ENCODE data around the gene SKOR2. TPM values are rescaled to one million over a fixed set of nuclear protein-coding genes. Genes with fewer than 3 reads are reported as not detected.
A peak's percentile ranks its signal among the peaks of the same experiment; 100 is the strongest.

Gene SKOR2
- total RNA-seq, 6 experiments from 2014 or later = not detected

GRCh38 chr18:47283476-47283875, 32.0 kb upstream of the SKOR2 start:
- intact Hi-C loops (cut with DNase I) = no loop called here
- no peaks in the 10 kb centered on the region for H3K36me3 ChIP-seq
- no peak overlapping the region for H3K4me3 ChIP-seq
- ATAC-seq = peak in 2 of 4 donors; percentile 53 to 60
- no peaks in the 10 kb centered on the region for H3K4me1 ChIP-seq
- H3K27ac ChIP-seq = no peak overlapping the region
- DNase-seq = no peak
- no peaks in the 10 kb centered on the region for H3K27me3 ChIP-seq
- TF ChIP-seq POLR2A (IDR thresholded peaks at IDR 0.05) = no peak
- TF ChIP-seq CTCF (IDR thresholded peaks at IDR 0.05) = peak; percentile 30 to 39 (median 33)
- H3K9me3 ChIP-seq = no peaks in the 10 kb centered on the region
- 29% methylated on average over 5 of the region's 5 CpGs for WGBS (ENCODE audit: insufficient coverage, low coverage, low lambda C conversion rate, missing lambda C conversion rate)

GRCh38 chr18:47280121-47280520, 28.7 kb upstream of the SKOR2 start:
- no peaks in the 10 kb centered on the region for H3K4me1 ChIP-seq
- no peaks in the 10 kb centered on the region for H3K27me3 ChIP-seq
- H3K9me3 ChIP-seq = no peaks in the 10 kb centered on the region
- H3K27ac ChIP-seq = no peak overlapping the region
- no peak overlapping the region for H3K4me3 ChIP-seq
- no peaks in the 10 kb centered on the region for H3K36me3 ChIP-seq
- ATAC-seq = no peak
- WGBS (ENCODE audit: insufficient coverage, low coverage, low lambda C conversion rate, missing lambda C conversion rate) = 36% methylated on average over 2 of the region's 3 CpGs
- intact Hi-C loops (cut with DNase I) = no loop called here
- DNase-seq = no peak
- TF ChIP-seq POLR2A (IDR thresholded peaks at IDR 0.05) (no peak), CTCF (IDR thresholded peaks at IDR 0.05) (no peak)

GRCh38 chr18:47274961-47275360, 23.5 kb upstream of the SKOR2 start:
- ATAC-seq (no peak), DNase-seq (no peak)
- H3K9me3 ChIP-seq = no peaks in the 10 kb centered on the region
- no peaks in the 10 kb centered on the region for H3K27me3 ChIP-seq
- 24% methylated on average over 6 of the region's 9 CpGs for WGBS (ENCODE audit: insufficient coverage, low coverage, low lambda C conversion rate, missing lambda C conversion rate)
- no peak for TF ChIP-seq POLR2A (IDR thresholded peaks at IDR 0.05)
- no peak for TF ChIP-seq CTCF (IDR thresholded peaks at IDR 0.05)
- H3K4me1 ChIP-seq = no peaks in the 10 kb centered on the region
- intact Hi-C loops (cut with DNase I) = no loop called here
- H3K36me3 ChIP-seq = no peaks in the 10 kb centered on the region
- H3K27ac ChIP-seq = no peak overlapping the region
- no peak overlapping the region for H3K4me3 ChIP-seq

GRCh38 chr18:47265197-47265596, 13.7 kb upstream of the SKOR2 start:
- DNase-seq (no peak), ATAC-seq (no peak)
- intact Hi-C loops (cut with DNase I) = no loop called here
- H3K4me3 ChIP-seq = no peak overlapping the region
- 38% methylated on average over 1 of the region's 1 CpG for WGBS (ENCODE audit: insufficient coverage, low coverage, low lambda C conversion rate, missing lambda C conversion rate)
- no peak overlapping the region for H3K27ac ChIP-seq
- no peaks in the 10 kb centered on the region for H3K9me3 ChIP-seq
- H3K36me3 ChIP-seq = no peaks in the 10 kb centered on the region
- no peaks in the 10 kb centered on the region for H3K4me1 ChIP-seq
- peaks cover 0 to 23% of the 10 kb centered on the region in 2 donors for H3K27me3 ChIP-seq
- TF ChIP-seq CTCF (IDR thresholded peaks at IDR 0.05) (no peak), POLR2A (IDR thresholded peaks at IDR 0.05) (no peak)

GRCh38 chr18:47264308-47264700, 12.8 kb upstream of the SKOR2 start:
- Histone ChIP-seq H3K4me1 (no peaks in the 10 kb centered on the region), H3K27me3 (peaks cover 0 to 23% of the 10 kb centered on the region in 2 donors), H3K27ac (no peak overlapping the region), H3K4me3 (no peak overlapping the region), H3K9me3 (no peaks in the 10 kb centered on the region), H3K36me3 (no peaks in the 10 kb centered on the region)
- ATAC-seq = no peak
- no peak for TF ChIP-seq CTCF (IDR thresholded peaks at IDR 0.05)
- no peak for TF ChIP-seq POLR2A (IDR thresholded peaks at IDR 0.05)
- intact Hi-C loops (cut with DNase I) = no loop called here
- whole genome bisulfite sequencing (ENCODE audit: insufficient coverage, low coverage, low lambda C conversion rate, missing lambda C conversion rate) = 4% methylated on average over 9 of the region's 10 CpGs
- no peak for DNase-seq

Data from right lobe of liver (tissue), 6 donors.